Inflammatory macrophage treated with lipopolysaccharide for 4 hours (primary cell): ENCODE data around the gene TMEM43.

Experiments used
- DNase-seq: peaks from one replicate; pipeline ENCODE4 v3.0.0-alpha.2; 2020

The TMEM43 gene

DNA sequence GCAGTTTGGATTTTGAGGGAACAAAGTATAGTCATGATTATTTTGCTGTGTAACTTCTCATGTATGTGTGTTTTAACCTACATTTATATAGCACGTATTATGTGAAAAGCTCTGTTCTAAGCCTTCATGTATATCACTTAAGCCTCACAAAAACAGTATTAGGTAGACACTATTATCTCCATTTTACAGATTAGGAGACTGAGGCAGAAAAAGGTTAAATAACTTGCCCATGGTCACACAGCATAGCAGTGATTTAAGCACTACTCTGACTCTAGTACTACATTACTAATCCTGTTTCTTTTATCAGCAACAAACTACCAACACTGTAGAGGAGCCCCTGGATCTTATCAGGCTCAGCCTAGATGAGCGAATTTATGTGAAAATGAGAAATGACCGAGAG is 56.4 kb downstream of the TMEM43 start:
- DNase-seq, result no peak

DNA sequence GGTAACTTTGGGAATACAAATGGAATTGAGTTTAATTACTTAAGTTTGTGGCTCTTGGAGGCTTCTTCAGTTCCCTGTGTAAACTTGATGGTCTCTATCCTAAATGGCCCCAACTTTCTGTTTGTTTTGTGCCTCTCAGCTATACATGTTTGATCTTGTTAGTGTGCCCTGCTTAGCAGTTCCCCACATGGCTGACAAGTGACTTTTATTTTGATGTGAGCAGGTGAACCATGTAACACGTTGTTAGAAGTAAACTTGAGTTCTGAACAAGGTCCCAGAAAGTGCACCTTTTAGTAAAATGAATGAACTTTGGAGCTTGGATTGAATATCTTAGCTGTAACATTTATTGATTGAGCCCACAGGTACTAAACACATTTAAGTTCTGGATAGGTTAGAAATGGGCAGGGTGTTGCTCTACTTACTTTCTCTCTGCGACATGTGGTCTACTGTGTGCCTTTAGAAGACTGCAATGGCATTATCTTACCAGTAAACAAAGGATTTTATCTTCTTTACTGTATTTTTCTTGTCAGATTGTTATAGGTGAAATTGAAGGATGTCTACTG is 58.2 kb downstream of the TMEM43 start:
- DNase-seq, result no peak

DNA sequence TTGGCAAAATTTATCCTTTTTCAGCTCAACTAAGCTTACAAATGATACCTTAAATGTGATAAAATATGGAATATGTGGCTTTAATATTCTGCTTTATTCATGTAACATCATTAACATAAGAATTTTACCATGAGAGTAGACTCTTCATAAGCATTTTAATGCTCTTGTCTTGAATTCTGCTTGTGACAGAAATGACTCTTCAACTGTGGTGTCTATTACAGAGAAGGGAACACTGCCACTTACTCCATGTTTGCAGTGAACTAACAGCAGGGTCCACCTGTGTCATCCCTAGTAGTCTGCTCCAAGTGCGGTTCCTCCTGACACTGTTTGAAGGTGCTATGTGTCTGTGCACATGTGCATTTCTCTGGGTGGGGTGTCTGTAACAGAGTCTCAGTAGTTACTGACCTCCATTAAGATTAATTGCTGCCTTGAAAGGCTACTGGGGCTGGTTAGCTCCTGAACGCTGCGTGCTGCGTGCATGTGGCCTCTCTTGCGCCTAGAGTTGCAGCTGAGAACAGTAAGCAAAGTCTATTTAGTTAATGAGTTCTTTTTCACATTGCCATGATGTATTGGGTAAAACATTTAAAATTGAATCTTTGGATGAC is 62.1 kb downstream of the TMEM43 start:
- no peak for DNase-seq

DNA sequence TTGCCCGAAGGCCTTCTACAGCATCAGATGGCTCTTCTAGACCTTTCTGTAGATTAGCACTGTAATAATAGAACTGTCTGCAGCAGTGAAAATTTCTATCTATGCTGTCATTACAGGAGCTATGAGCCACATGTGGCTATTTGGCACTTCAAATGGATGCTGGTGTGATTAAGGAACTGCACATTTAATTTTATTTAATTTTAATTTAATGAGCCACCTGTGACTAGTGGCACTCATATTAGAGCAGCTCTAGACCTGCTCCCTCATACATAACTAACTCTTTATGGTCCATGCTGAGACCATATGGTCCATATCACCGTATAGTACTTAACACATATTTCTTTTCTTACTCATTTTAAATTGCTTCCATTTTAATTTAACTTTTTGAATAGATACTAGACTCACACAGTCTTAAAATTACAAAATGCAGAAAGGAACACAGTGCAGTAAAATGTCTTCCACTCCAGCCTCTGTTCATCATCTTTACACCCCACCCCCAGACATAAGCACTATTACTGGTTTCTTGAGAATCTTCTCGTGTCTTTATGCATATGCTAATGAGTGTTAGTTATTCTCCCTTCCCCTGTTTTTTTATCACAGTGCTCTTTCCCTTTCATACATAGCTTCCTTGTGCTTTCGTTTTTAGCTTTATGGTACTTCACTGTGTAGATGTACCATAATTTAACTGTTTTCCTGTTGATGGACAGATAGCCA is 63.3 kb downstream of the TMEM43 start:
- no peak for DNase-seq
